GM06990 (cell line): Measurements from ENCODE around the gene SLC43A3.

Source experiments
- DNase-seq: peaks from one replicate; pipeline ENCODE4 v3.0.0-alpha.2; 2011; ENCODE audit not compliant: insufficient read length; ENCODE audit errors: extremely low read depth
- H3K27me3 ChIP-seq: replicated peaks from 2 replicates; pipeline ENCODE4 v1.6.0; 2011; ENCODE audit warnings: low read length; ENCODE audit not compliant: control insufficient read depth, insufficient read depth
- H3K36me3 ChIP-seq: 2 replicates; pipeline ENCODE4 v1.5.1; 2011; ENCODE audit warnings: low read length; ENCODE audit not compliant: control insufficient read depth, insufficient read depth
- H3K4me3 ChIP-seq: replicated peaks from 2 replicates; pipeline ENCODE4 v1.5.1; 2011; ENCODE audit warnings: low read depth, mild to moderate bottlenecking, control low read depth, low read length
- TF ChIP-seq, protein P1 (sequence below): IDR thresholded peaks from 2 replicates; pipeline ENCODE4 v1.5.1; 2011; ENCODE audit warnings: low read length, control low read depth, mild to moderate bottlenecking, inconsistent platforms; ENCODE audit not compliant: insufficient read depth, poor library complexity, severe bottlenecking

The SLC43A3 gene

GRCh38 chr11:57373146-57373545, 53.8 kb downstream of the SLC43A3 start:
- H3K36me3 ChIP-seq, result no peaks in the 10 kb centered on the region
- no peak overlapping the region for H3K4me3 ChIP-seq
- DNase-seq, result no peak
- TF ChIP-seq, protein P1, sequence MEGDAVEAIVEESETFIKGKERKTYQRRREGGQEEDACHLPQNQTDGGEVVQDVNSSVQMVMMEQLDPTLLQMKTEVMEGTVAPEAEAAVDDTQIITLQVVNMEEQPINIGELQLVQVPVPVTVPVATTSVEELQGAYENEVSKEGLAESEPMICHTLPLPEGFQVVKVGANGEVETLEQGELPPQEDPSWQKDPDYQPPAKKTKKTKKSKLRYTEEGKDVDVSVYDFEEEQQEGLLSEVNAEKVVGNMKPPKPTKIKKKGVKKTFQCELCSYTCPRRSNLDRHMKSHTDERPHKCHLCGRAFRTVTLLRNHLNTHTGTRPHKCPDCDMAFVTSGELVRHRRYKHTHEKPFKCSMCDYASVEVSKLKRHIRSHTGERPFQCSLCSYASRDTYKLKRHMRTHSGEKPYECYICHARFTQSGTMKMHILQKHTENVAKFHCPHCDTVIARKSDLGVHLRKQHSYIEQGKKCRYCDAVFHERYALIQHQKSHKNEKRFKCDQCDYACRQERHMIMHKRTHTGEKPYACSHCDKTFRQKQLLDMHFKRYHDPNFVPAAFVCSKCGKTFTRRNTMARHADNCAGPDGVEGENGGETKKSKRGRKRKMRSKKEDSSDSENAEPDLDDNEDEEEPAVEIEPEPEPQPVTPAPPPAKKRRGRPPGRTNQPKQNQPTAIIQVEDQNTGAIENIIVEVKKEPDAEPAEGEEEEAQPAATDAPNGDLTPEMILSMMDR, result no peak
- no peaks in the 10 kb centered on the region for H3K27me3 ChIP-seq

GRCh38 chr11:57370941-57371340, 56.0 kb downstream of the SLC43A3 start:
- DNase-seq, result no peak
- Histone ChIP-seq H3K27me3 (no peaks in the 10 kb centered on the region), H3K4me3 (no peak overlapping the region), H3K36me3 (no peaks in the 10 kb centered on the region)
- TF ChIP-seq, protein P1, result no peak

GRCh38 chr11:57370251-57370650, 56.7 kb downstream of the SLC43A3 start:
- H3K36me3 ChIP-seq, result no peaks in the 10 kb centered on the region
- TF ChIP-seq, protein P1, result no peak

DNA sequence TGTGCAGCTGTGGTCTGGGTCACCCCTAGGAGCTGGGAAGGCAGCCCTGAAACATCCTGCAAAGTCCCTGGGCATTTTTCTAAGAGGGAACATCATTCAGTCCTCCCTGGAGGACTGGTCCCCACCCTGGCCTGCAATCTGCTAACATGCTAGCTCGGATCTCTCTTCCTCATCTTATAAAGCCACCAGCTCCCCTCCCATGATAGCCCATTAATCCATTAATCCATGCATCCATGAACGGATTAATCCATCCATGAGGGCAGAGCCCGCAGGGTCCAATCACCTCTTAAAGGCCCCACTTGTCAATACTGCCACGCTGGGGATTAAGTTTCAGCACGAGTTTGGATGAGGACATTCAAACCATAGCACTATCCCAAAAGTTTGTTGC, 58.1 kb downstream of the SLC43A3 start:
- H3K27me3 ChIP-seq, result no peaks in the 10 kb centered on the region
- no peak for DNase-seq
- no peak overlapping the region for H3K4me3 ChIP-seq
- TF ChIP-seq, protein P1, result no peak
- H3K36me3 ChIP-seq, result no peaks in the 10 kb centered on the region

More at GRCh38 chr11:57370251-57370650, 56.7 kb downstream of the SLC43A3 start:
- DNase-seq, result no peak
- H3K27me3 ChIP-seq, result no peaks in the 10 kb centered on the region
- H3K4me3 ChIP-seq, result no peak overlapping the region

DNA sequence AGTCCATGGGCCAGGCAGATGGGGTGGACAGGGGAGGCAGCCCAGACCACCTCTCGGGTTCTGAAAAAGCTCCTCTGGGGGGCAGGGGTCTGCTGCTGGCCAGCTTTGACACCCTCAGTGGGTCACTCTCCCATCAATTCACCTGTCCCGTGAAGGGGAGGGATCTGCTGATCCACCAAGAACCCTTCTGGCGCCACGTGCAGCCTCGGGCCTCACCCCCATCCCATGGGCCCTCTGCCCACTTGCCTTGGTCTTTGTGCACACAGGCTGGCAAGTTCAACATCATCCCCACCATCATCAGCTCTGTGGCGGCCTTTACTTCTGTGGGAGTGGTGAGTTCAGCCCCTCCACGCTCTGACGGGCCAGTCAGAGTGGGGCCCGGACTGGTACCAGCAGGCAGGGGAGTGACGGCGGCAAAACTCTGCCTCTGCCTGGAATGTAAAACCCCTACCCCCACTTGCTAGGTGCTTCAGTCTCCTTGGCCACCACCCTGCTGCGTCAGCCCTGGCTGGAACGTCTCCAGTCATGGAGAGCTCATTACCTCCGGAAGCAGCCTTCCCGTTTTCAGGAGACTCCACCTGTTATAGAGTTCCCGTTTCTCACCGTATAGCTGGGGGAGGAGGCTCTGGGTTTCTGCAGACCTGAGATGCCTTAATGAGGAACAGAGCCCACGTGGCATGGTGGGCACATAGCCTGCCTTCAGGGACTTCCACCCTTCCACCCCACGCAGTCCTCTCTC, 58.6 kb downstream of the SLC43A3 start:
- Histone ChIP-seq H3K4me3 (no peak overlapping the region), H3K36me3 (no peaks in the 10 kb centered on the region), H3K27me3 (no peaks in the 10 kb centered on the region)
- DNase-seq, result no peak
- TF ChIP-seq, protein P1, result no peak
